ENCODE measurements around the gene KRT40.

GRCh38 chr17:41013181-41013580 lies 29.1 kb upstream of the KRT40 start:
- TF ChIP-seq SNRNP70 (optimal IDR thresholded peaks at IDR 0.05; ENCODE audit: low read depth, low read length) (no peak), CTCF (IDR thresholded peaks at IDR 0.05 in 2 of 3, conservative IDR thresholded peaks at IDR 0.05 in 1 of 3; ENCODE audit: insufficient read depth in 2 of 3, low read depth in 1 of 3, low read length in 3 of 3) (no peak), PHF8 (IDR thresholded peaks at IDR 0.05; ENCODE audit: borderline replicate concordance, low read length) (no peak), RNF2 (IDR thresholded peaks at IDR 0.05) (no peak), SAFB2 (IDR thresholded peaks at IDR 0.05; ENCODE audit: borderline replicate concordance, low read depth, low read length, severe bottlenecking) (no peak), FOS (IDR thresholded peaks at IDR 0.05; ENCODE audit: extremely low read depth, insufficient read length) (no peak), ZNF785 (CRISPR knock-in tag; IDR thresholded peaks at IDR 0.05) (no peak), CEBPB (tag; IDR thresholded peaks at IDR 0.05) (no peak)
- TF ChIP-seq, protein P1, sequence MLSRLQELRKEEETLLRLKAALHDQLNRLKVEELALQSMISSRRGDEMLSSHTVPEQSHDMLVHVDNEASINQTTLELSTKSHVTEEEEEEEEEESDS (CRISPR knock-in tag; IDR thresholded peaks at IDR 0.05) = no peak
- TF ChIP-seq, protein P2, sequence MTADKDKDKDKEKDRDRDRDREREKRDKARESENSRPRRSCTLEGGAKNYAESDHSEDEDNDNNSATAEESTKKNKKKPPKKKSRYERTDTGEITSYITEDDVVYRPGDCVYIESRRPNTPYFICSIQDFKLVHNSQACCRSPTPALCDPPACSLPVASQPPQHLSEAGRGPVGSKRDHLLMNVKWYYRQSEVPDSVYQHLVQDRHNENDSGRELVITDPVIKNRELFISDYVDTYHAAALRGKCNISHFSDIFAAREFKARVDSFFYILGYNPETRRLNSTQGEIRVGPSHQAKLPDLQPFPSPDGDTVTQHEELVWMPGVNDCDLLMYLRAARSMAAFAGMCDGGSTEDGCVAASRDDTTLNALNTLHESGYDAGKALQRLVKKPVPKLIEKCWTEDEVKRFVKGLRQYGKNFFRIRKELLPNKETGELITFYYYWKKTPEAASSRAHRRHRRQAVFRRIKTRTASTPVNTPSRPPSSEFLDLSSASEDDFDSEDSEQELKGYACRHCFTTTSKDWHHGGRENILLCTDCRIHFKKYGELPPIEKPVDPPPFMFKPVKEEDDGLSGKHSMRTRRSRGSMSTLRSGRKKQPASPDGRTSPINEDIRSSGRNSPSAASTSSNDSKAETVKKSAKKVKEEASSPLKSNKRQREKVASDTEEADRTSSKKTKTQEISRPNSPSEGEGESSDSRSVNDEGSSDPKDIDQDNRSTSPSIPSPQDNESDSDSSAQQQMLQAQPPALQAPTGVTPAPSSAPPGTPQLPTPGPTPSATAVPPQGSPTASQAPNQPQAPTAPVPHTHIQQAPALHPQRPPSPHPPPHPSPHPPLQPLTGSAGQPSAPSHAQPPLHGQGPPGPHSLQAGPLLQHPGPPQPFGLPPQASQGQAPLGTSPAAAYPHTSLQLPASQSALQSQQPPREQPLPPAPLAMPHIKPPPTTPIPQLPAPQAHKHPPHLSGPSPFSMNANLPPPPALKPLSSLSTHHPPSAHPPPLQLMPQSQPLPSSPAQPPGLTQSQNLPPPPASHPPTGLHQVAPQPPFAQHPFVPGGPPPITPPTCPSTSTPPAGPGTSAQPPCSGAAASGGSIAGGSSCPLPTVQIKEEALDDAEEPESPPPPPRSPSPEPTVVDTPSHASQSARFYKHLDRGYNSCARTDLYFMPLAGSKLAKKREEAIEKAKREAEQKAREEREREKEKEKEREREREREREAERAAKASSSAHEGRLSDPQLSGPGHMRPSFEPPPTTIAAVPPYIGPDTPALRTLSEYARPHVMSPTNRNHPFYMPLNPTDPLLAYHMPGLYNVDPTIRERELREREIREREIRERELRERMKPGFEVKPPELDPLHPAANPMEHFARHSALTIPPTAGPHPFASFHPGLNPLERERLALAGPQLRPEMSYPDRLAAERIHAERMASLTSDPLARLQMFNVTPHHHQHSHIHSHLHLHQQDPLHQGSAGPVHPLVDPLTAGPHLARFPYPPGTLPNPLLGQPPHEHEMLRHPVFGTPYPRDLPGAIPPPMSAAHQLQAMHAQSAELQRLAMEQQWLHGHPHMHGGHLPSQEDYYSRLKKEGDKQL (CRISPR knock-in tag; IDR thresholded peaks at IDR 0.05; ENCODE audit: borderline replicate concordance) = no peak
- TF ChIP-seq, protein P3, sequence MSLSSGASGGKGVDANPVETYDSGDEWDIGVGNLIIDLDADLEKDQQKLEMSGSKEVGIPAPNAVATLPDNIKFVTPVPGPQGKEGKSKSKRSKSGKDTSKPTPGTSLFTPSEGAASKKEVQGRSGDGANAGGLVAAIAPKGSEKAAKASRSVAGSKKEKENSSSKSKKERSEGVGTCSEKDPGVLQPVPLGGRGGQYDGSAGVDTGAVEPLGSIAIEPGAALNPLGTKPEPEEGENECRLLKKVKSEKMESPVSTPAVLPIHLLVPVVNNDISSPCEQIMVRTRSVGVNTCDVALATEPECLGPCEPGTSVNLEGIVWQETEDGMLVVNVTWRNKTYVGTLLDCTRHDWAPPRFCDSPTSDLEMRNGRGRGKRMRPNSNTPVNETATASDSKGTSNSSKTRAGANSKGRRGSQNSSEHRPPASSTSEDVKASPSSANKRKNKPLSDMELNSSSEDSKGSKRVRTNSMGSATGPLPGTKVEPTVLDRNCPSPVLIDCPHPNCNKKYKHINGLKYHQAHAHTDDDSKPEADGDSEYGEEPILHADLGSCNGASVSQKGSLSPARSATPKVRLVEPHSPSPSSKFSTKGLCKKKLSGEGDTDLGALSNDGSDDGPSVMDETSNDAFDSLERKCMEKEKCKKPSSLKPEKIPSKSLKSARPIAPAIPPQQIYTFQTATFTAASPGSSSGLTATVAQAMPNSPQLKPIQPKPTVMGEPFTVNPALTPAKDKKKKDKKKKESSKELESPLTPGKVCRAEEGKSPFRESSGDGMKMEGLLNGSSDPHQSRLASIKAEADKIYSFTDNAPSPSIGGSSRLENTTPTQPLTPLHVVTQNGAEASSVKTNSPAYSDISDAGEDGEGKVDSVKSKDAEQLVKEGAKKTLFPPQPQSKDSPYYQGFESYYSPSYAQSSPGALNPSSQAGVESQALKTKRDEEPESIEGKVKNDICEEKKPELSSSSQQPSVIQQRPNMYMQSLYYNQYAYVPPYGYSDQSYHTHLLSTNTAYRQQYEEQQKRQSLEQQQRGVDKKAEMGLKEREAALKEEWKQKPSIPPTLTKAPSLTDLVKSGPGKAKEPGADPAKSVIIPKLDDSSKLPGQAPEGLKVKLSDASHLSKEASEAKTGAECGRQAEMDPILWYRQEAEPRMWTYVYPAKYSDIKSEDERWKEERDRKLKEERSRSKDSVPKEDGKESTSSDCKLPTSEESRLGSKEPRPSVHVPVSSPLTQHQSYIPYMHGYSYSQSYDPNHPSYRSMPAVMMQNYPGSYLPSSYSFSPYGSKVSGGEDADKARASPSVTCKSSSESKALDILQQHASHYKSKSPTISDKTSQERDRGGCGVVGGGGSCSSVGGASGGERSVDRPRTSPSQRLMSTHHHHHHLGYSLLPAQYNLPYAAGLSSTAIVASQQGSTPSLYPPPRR (CRISPR knock-in tag; IDR thresholded peaks at IDR 0.05; ENCODE audit: borderline replicate concordance) = no peak
- TF ChIP-seq, protein P4, sequence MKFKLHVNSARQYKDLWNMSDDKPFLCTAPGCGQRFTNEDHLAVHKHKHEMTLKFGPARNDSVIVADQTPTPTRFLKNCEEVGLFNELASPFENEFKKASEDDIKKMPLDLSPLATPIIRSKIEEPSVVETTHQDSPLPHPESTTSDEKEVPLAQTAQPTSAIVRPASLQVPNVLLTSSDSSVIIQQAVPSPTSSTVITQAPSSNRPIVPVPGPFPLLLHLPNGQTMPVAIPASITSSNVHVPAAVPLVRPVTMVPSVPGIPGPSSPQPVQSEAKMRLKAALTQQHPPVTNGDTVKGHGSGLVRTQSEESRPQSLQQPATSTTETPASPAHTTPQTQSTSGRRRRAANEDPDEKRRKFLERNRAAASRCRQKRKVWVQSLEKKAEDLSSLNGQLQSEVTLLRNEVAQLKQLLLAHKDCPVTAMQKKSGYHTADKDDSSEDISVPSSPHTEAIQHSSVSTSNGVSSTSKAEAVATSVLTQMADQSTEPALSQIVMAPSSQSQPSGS (CRISPR knock-in tag; IDR thresholded peaks at IDR 0.05) = no peak

Data from K562 (cell line).